SJSA1 (cell line): Measurements from ENCODE around the gene DUS1L. TPM values are rescaled to one million over a fixed set of nuclear protein-coding genes. Genes with fewer than 3 reads are reported as not detected.

ENCODE experiments used
- DNase-seq, 2 experiments: peaks; one replicate each; pipeline ENCODE4 v3.0.0-alpha.2; 2015 to 2020; ENCODE audit warnings: low spot score in 2 of 2, low read depth in 1 of 2
- H3K27ac ChIP-seq: fragments of 250-450 bp; sonication (Bioruptor Pico); 2 replicates; pipeline ENCODE4 v1.5.1; 2020; ENCODE audit warnings: mild to moderate bottlenecking, moderate library complexity
- H3K27me3 ChIP-seq: fragments of 250-450 bp; sonication (Bioruptor Pico); replicated peaks from 2 replicates; pipeline ENCODE4 v1.5.1; 2020; ENCODE audit warnings: mild to moderate bottlenecking, moderate library complexity
- H3K36me3 ChIP-seq: fragments of 250-450 bp; sonication (Bioruptor Pico); 2 replicates; pipeline ENCODE4 v1.5.1; 2020; ENCODE audit warnings: mild to moderate bottlenecking
- H3K4me1 ChIP-seq: fragments of 250-450 bp; sonication (Bioruptor Pico); replicated peaks from 2 replicates; pipeline ENCODE4 v1.6.1; 2021; ENCODE audit warnings: mild to moderate bottlenecking
- H3K4me3 ChIP-seq: fragments of 250-450 bp; sonication (Bioruptor Pico); 2 replicates; pipeline ENCODE4 v1.5.1; 2020; ENCODE audit warnings: mild to moderate bottlenecking
- H3K9me3 ChIP-seq: fragments of 250-450 bp; sonication (Bioruptor Pico); replicated peaks from 2 replicates; pipeline ENCODE4 v1.5.1; 2020; ENCODE audit warnings: mild to moderate bottlenecking
- total RNA-seq: library from RNA; depleted of rRNA; stranded (reverse); fragments of >200 nt; shearing (Covaris generic); gene quantifications from 2 replicates; pipeline ENCODE4 v1.2.3, GENCODE V29; 2014

The DUS1L gene
- total RNA-seq, 1 experiment from 2014 or later, result 181 TPM

DNA sequence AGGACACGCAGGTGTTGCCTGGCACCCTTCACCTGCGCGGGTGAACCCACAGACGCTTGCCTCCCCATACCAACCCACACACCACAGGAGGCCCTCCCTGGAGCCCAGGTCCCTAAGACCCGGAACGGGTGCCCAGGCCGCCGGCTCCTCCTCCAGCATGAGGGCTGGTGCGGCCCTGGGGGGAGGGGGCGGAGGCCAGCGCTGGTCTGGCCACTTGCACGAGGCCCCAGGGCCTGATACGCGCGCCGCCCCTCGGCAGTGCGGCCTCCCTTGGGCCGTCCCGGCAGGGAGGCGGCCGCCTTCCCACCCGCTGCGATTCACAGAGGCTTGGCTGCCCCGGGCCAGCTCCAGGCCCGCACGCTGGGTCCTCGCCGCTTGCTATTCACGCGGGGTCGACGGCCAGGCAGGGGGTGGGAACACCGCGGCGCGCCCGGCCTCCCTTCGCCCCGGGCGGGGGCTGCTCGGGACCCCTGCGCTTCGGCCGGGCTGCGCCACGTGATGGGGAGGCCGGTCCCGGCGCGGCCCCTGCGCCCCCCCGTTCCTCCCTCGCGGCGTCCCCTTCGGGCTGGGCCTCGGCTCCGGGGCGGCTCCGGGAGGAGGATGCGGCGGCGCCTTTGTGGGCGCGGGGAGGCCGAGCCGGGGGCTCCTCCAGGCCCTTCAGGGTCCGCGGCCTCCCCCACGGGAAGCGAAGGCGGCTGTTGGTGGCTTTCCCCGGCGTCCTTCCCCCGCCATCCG, 31.7 kb upstream of the DUS1L start:
- Histone ChIP-seq H3K36me3 (peaks cover 59% of the 10 kb centered on the region), H3K27ac (peak overlapping the region; percentile 75), H3K4me1 (peaks cover 45% of the 10 kb centered on the region), H3K4me3 (peak overlapping the region; percentile 99), H3K9me3 (peaks cover 13% of the 10 kb centered on the region), H3K27me3 (no peaks in the 10 kb centered on the region)
- peak; percentile 79 to 83 for DNase-seq

DNA sequence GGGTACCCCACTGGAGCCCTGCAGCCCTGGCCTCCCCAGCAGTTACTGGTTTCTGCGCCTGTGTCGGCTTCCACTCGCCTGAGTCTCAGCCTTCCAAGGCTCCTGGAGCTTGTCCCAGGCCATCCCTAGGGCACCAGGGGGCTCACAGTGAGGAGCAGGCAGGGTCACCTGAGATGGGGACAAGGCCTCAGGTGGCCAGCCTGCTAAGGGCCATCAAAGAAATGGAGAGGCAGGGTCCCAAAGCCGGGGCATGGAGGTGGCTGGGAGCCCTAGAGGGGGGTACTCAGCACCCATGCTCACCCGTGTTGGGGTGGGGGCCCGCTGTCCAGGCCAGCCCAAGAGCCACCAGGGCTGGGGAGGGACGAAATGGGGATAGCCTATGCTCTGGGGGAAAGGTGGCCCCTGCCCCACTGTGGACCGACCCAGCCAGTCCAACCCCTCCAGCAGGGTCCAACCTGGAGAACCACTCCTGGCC, 31.1 kb upstream of the DUS1L start:
- no peak for DNase-seq
- H3K4me3 ChIP-seq, result peak overlapping the region; percentile 99
- H3K4me1 ChIP-seq, result peaks cover 45% of the 10 kb centered on the region
- H3K27me3 ChIP-seq, result no peaks in the 10 kb centered on the region
- no peak overlapping the region for H3K27ac ChIP-seq
- peaks cover 65% of the 10 kb centered on the region for H3K36me3 ChIP-seq
- H3K9me3 ChIP-seq, result peaks cover 13% of the 10 kb centered on the region

DNA sequence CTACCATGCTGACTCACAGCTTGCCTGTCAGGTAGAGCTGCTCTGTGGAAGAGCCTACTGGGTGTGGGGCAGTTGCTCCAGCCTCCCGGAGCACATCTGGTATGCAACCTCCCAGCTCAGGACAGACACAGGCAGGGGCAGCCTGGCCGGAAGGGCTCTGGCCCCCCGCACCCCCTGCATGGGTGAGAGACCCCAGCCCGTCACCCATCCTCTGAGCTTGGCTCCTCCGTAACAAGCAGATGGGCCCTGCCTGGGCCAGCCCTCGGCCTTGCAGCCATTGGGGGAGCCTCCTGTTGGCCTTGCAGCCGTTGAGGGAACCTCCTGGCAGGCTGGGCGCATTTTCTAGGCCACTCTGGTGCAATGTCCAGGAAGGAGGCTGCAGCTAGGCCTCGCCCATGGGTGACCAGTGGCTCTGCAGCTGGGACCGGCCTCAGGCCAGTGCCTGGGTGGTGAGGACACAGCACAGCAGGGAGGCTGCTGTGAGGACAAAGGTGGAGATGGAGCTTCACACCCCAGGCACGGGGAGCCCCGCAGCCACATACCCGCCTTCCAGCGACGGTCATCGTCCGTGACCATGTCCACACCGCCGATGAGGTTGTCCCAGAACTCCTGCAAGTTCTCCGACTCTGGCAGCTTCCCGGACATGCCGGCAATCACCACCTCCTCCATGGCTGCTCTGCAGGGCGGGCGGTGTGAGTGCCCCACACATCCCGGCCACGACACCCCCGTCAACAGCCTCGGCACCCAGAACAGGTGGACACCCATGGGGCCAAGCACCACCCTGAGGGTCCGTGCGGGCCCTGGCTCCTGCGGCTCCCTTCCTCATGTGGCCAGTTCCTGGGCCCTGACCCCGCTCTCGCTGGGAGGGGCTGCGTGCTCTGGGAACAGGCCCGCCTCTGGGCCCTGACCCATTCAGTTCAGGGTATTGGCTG, 30.4 kb upstream of the DUS1L start:
- no peak for DNase-seq
- H3K27ac ChIP-seq, result no peak overlapping the region
- peaks cover 73% of the 10 kb centered on the region for H3K36me3 ChIP-seq
- peaks cover 45% of the 10 kb centered on the region for H3K4me1 ChIP-seq
- no peaks in the 10 kb centered on the region for H3K27me3 ChIP-seq
- peaks cover 13% of the 10 kb centered on the region for H3K9me3 ChIP-seq
- peak overlapping the region; percentile 99; the same call in 1 of the 2 replicates for H3K4me3 ChIP-seq

DNA sequence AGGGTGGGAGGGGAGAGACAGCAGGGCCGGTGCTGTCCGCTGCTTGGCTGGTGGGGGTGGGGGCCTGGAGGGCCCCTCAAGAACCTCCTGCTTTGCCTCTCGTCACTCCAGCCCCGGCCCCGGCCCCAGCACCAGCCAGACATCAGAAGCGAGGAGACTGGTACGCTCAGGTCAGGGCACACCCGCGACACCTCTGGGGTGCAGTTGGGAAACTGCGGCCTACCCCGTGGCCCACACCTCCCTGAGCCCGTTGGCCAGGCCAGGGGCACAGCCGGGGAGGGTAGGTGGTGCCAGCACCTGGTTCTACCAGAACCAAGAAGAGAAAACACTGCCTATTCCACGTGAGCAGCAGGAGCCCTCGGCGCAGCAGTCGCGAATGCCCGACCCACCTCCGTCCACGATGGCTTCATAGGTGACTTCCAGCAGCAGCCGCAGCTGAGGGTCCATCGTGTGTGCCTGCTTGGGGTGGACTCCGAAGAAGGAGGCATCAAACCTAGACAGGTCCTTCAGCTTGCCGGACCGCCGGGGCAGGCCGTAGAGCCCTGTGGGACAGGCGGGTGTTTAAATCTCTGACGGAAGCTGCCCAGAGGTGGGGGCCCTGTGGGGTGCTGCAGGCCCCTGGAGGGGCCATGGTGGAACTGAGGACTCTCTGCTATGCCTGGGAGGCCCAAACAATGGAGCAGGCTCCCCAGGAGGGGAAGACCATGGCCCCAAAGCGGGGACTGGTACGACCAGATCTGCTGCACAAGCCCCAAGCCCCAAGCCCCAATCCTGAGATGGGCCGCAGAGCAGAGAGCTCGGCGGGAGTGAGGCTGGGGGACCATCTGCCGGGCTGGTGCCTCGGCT, 29.6 kb upstream of the DUS1L start:
- no peak for DNase-seq
- Histone ChIP-seq H3K4me1 (peaks cover 42% of the 10 kb centered on the region), H3K27me3 (no peaks in the 10 kb centered on the region), H3K4me3 (no peak overlapping the region), H3K36me3 (peaks cover 80% of the 10 kb centered on the region), H3K27ac (no peak overlapping the region), H3K9me3 (peaks cover 13% of the 10 kb centered on the region)

DNA sequence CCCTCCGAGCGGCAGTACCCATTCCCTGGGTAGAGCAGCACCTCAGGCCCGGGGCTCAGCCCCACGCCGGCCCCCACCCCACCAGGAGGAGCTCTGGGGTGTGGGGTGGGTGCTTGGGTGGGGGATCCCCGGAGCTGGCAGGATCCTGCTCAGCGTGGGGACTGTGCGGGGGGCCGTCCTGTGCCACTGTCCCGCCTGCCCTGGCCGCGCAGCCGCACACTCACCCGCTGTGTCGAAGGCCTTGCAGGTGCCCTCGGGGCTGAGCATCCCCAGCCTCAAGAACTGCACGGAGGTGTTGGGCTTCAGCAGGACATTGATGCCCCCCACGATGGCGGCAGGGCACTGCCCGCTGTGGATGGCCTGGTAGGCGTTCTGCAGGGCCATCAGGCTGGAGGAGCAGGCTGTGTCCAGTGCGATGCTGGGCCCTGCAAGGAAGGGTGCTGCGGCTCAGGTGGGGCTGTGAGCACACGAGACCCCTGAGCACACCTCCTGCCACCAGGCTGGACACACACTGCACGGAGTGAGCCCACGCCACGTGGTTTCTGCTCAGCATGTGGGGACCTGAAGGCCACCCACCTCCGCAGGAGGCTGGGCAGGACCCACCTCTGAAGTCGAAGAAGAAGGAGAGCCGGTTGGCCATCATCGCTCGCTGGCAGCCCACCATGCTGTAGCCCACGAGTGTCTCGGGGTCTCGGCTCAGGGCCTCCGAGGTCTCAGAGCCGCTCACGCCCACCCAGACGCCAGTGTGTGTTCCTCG, 27.6 kb upstream of the DUS1L start:
- Histone ChIP-seq H3K27me3 (no peaks in the 10 kb centered on the region), H3K27ac (no peak overlapping the region), H3K36me3 (peaks cover 93% of the 10 kb centered on the region), H3K9me3 (peaks cover 7% of the 10 kb centered on the region), H3K4me3 (no peak overlapping the region), H3K4me1 (peaks cover 23% of the 10 kb centered on the region)
- DNase-seq, result no peak

DNA sequence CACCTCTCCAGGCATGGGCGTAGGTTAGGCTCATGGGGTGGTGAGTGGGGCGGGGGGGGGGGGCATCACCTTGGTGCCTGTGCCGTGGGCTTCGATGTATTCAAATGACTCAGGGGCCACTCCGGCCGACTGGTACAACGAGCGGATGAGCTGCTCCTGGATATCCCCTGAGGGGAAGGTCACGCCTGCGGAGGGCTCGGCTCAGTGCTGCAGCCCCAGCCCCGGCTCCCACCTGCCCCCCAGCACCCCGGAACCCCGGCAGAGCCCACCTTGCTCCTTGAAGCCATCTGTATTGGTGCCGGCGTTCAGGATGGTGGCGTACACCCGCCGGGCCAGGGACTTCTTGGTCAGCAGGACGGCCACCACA, 27.0 kb upstream of the DUS1L start:
- Histone ChIP-seq H3K9me3 (peaks cover 4% of the 10 kb centered on the region), H3K36me3 (peaks cover 94% of the 10 kb centered on the region), H3K4me3 (no peak overlapping the region), H3K4me1 (peaks cover 19% of the 10 kb centered on the region), H3K27ac (no peak overlapping the region), H3K27me3 (no peaks in the 10 kb centered on the region)
- DNase-seq, result no peak

DNA sequence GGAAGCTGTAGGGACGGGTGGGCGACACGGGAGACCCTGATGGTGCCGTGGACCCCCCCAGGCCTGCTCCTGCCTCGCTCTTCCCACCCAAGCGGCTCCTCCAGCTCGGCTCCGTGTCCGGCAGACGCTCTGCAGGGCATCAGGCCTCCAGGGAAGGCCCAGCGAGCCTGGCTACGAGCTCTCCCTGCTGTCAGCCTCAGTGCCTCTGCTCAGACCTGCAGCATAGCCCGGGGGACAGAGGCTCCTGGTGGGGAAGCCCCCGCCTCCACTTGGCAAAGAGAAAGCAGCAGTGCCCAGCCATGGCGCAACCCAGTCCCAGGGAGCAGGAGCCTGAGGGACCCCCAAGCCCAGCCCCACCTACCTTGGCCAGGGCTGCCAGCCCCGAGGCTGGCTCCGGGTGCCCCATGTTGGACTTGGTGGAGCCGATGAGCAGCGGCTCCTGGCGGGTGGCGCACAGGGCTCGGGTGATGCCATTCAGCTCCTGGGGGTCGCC, 26.5 kb upstream of the DUS1L start:
- H3K27ac ChIP-seq, result no peak overlapping the region
- peaks cover 14% of the 10 kb centered on the region for H3K4me1 ChIP-seq
- H3K9me3 ChIP-seq, result no peaks in the 10 kb centered on the region
- DNase-seq, result no peak
- no peak overlapping the region for H3K4me3 ChIP-seq
- H3K27me3 ChIP-seq, result no peaks in the 10 kb centered on the region
- peaks cover 94% of the 10 kb centered on the region for H3K36me3 ChIP-seq

DNA sequence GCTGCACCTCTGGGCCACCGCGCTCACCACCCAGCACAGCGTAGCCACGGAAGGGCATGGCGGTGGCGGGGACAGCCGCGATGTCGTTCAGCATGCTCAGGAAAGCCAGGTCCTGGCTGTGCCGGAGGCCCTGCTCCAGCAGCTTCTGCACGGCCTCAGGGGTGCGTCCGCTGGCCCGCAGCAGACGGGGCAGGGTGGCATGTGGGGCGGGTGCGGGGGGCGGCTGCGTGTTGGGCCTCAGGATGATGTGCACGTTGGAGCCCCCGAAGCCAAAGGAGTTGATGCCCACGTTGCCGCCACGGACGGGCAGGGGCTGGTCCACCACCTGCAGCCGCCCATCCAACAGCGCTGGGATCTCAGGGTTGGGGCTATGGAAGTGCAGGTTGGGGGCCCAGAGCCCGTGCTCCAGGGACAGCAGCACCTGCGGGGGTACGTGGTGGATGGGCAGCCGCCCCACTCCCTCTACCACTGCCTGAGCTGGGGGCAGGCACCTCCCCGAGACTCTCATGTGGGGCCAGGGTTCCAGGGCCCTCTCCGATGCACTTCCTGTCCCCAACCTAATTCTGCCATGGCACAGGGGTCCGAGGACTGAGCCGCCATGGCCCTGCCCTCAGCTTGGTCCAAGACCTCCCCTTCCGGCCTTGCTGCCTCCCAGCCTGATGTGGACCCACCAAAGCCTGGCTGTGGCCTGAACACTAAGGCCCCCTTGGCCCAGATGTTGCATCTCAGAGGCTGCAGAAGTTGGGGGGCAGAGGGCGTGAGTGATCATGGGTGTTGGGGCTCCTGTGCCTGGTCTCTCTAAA, 25.9 kb upstream of the DUS1L start:
- H3K9me3 ChIP-seq, result no peaks in the 10 kb centered on the region
- no peak overlapping the region for H3K4me3 ChIP-seq
- peaks cover 94% of the 10 kb centered on the region for H3K36me3 ChIP-seq
- H3K27ac ChIP-seq, result no peak overlapping the region
- peaks cover 7% of the 10 kb centered on the region for H3K4me1 ChIP-seq
- H3K27me3 ChIP-seq, result no peaks in the 10 kb centered on the region
- no peak for DNase-seq

DNA sequence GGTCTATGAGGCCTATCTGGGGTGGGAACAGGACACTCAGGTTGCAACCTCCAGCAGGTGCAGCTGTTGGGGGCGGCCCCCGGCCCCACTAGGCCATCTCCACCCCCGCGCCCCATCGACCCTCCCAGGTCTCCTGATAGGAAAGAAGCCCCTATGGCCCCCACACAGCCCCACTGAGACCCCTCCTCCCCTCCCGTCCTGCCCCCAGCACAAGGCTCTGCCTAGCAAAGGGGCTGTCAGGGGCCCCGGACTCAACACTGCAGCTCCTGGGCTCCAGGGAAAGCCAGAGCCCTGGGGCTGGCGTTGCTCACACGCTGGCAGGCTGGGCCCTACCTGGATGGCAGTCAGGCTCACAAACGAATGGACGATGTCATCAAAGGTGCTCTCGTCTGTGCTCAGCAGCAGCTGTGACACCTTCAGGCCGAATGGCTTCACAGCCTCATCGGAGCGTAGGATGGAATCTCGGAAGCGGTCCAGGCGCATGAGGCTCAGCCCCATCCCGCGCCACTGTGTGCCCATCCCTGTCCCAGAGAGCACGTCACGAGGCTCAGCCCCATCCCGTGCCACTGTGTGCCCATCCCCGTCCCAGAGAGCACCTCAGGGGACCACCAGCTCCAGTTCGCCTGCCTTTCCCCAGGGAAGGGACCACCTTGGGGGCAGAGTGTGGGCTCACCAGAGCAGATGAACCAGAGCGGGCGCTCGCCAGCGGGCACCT, 25.1 kb upstream of the DUS1L start:
- Histone ChIP-seq H3K36me3 (peaks cover 94% of the 10 kb centered on the region), H3K27ac (no peak overlapping the region)
- DNase-seq, result no peak

DNA sequence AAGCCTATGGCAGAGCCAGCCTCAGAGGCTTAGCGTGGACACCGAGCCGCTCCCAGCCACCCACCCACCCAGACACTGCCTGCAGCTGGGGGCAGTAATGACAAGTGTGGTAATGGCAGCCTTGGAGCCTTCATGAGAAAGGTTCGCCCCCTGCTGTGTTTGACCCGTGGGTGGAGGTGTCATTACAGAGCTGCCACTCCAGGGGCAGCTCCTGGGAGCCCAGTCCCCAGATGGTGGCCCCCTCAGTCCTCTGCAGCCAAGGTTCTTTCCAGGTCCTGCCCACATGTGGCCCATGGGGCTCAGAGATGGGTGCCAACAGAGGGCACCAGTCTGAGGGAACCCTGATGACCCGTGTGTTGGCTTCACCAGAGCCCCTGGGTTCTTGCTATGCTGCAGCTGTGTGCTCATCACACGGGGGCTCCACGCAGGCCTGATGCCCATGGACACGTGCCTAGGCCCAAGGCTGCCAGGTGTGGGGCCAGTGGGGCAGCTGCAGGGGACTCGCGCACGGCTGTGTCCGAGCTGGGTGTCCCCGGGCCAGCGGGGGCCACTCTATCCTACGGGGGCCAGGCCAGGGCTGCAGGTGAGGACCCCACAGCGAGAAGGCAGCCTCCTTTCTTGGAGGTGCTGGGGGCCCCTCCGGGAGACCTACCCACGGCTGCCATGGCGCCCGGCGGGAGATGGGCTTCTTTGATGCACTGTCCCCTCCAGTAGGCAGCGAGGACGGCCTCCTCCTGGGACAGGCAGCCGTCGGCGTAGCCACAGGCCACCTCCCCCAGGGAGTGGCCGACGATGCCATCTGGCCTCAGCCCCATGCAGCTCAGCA, 24.3 kb upstream of the DUS1L start:
- no peak overlapping the region for H3K4me3 ChIP-seq
- DNase-seq, result no peak
- no peaks in the 10 kb centered on the region for H3K9me3 ChIP-seq
- H3K36me3 ChIP-seq, result peaks cover 94% of the 10 kb centered on the region
- H3K4me1 ChIP-seq, result no peaks in the 10 kb centered on the region
- no peaks in the 10 kb centered on the region for H3K27me3 ChIP-seq
- no peak overlapping the region for H3K27ac ChIP-seq

More for the DNA sequence above, 25.1 kb upstream of the DUS1L start:
- Histone ChIP-seq H3K27me3 (no peaks in the 10 kb centered on the region), H3K4me3 (no peak overlapping the region), H3K9me3 (no peaks in the 10 kb centered on the region), H3K4me1 (no peaks in the 10 kb centered on the region; the same call in 1 of the 2 replicates)
